ENCODE data around the gene CD2. TPM values are rescaled to one million over a fixed set of nuclear protein-coding genes. Genes with fewer than 3 reads are reported as not detected.

CD2 gene
- polyA plus RNA-seq, 1 donor = not detected

DNA sequence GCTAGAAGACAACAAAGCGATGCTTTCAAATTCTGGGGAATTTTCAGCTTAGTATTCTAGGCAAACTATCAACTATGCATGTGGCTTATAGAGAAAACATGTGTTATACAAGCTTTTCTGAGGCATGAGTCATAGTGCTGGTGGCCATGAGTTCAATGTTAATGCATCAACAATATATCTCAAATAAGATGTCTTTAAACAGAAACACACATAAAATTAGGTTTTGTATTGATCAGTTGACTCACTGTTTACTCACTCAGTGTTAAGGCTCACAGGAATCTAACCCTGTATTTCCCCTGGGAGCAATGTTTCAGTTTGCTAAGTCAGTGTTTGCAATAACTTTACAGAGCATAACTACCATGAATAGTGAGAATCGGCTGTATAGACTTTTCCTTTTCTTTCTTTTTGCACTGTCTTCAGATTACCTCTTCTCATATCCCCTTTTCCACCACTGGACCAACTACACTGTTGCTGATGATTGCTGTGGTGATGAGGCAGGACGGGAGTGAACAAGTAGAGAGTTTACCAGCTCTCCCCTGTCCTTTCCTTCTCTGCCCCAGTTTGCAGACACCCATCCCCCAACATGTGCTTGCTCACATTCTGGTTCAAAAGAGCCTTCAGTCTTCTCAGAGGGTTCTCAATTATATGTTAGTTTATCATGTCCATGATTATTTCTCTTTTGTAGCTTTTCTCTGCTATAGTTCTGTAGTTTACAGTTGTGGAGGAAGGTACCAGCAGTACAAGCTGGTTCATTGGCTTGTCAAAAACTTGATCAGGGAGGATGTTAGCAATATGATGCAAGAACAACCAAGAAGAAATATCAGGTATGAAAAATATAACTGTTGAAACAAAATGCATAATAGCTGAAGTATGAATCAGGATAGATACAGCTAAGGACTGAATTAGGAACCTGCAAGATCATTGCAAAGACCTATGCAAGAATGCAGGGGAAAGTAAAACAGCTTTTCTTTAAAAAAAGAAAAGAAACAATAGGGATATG lies 23.9 kb downstream of the CD2 start:
- peak; percentile 37 for DNase-seq

DNA sequence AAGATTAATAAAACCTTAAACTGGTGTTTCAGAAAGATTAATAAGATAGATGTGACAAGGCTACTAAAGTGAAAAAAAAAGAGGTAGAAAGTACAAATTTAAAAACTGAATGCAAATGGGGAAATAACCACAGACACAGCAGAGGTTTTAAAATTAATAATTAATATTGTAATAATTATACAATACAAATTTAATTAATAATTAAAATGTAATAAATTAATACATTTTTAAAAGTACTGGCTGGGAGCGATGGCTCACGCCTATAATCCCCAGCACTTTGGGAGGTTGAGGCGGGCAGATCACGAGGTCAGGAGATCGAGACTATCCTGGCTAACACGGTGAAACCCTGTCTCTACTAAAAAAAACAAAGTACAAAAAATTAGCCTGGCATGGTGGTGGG lies 26.8 kb downstream of the CD2 start:
- no peak for DNase-seq

DNA sequence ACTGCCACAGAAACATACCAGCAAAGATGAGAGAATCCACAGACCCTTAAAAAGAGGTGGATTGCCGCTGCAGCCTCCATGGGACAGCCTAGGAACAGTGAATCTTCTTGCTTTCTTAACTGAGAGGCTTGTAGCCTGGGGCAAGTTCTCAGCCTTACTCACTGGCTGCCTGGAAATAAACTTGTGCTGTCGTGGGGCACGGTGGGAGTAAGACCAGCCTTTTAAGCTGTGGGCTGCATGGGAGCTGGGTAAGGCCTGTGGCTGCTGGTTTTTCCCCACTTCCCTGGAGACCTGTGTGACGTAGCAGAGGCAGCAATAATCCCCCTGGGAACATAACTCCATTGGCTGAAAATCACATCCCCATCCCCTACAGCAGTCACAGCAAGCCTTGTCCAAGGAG lies 30.8 kb downstream of the CD2 start:
- no peak for DNase-seq

DNA sequence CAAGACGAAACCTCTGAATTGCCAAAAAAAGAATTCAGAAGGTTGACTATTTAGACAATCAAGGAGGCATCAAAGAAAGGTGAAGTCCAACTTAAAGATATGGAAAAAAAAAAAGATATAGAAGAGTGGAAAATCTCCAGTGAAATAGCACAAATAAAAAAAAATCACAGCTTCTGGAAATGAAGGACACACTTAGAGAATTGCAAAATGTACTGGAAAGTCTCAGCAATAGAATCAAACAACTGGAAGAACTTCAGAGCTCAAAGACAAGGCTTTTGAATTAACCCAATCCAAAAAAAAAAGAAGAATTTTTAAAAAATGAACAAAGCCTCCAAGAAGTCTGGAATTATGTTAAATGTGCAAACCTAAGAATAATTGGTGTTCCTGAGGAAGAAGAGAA lies 31.8 kb downstream of the CD2 start:
- DNase-seq = no peak

DNA sequence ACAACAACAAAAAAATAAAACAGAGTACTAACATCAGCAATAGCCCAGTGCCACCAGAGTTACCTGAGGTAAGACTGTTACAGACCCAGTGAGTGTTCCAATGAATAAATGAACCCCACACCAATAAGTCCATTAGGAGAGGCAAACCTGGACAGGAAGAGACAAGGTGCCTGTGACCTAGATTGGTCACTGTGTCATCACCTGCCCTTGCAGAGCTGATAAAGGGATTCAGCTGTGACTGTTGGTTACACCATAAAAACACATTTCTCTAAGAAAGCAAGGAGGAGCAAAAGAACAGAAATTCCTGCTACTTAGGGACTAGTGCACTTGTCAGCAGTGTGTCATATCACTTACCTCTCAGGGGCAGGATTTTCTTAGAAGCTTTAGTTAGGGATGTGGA lies 37.5 kb downstream of the CD2 start:
- no peak for DNase-seq

DNA sequence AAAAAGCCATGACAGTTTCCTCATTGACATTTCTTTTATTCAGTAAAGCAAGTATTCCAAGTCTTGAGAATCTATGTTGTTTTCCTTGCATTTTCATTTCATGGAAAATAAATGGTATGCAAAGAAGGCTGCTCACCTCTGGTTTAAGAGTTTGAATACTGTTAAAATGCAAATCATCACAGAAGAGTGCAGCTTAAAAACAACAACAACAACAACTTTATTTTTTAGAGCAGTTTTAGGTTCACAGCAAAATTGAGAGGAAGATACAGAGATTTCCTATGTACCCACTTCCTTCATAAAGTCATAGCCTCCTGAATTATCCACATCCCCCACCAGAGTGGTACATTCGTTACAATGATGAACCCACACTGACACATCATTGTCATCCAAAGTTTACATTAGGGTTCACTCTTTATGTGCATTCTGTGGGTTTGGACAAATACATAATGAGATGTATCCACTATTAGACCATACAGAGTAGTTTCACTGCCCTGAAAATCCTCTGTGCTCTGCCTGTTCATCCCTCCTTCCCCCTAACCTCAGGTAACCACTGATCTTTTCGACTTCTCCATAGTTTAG lies 39.2 kb downstream of the CD2 start:
- no peak for DNase-seq

DNA sequence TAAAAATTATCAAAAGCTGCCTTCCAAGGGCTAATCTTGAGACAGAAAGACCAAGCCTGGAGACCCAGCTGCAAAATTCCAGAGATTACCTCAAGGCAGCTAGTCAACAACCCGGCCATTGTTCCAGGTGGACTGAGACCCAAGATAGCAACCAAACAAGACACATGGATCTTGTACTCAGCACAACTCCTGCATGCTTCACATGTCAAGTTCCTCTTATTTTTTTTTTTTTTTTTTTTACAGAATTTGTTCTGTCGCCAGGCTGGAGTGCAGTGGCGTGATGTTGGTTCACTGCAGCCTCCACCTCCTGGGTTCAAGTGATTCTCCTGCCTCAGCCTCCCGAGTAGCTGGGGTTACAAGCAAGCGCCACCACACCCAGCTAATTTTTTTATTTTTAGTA lies 40.1 kb downstream of the CD2 start:
- DNase-seq = no peak

DNA sequence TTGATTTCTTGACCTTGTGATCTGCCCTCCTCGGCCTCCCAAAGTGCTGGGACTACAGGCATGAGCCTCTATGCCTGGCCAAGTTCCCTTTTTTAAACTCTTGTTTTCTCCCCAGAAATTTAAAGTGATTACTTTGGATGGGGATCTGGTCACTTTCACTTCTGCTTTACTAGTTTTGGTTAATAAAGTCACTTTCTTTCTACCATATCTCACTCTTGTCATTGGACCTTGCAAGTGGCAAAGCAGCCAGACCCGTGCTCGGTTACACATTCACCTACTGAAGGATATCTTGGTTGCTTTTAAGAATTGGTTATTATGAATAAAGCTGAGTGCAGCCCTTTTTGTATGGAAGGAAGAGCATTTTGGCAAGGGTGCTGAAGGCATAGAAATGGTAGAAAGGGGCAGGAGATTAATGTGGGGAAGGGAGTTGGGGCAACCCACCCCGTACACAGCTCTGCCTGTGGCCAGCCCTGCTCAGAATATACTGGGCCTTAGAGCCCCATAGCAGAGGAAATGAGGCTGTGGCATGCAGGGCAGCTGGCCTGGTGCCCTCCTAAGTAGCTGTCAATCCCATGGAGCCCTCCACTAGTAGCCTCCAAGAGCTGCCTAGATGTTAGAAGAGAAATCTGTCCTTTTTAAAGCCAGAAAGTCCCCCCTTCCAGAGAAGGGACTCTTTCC lies 40.7 kb downstream of the CD2 start:
- no peak for DNase-seq

DNA sequence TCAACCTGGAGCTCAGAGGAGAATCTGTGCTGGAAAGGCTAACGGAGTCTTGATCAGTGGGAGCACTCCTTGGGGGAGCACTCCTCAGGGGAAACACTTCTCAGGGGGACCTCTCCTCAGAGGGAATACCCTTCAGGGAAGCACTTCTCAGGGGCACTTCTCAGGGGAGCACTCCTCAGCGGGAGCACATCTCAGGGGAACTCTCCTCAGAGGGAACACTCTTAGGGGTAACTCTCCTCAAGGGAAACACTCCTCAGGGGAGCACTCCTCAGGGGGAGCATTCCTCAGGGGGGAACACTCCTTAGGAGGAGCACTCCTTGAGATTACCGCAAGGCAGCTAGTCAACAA lies 41.2 kb downstream of the CD2 start:
- no peak for DNase-seq

DNA sequence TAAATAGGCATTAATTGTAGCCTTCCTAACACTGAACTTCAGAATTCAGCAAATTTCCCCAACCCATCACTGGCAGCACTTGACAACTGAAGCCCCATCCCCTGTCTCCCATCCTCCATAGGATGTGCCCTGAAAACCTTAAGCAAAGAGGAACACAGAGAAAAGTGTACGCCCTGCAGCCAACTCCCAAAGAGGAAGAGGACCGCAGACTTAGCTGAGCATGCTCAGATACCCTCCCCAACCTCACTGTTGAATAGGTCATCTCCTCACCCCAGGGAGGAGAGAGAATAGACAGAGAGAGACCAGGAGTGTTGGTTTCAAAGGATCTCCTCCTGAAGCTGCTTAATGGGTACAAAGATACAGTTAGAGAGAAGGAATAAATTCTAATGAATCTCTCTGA lies 50.5 kb downstream of the CD2 start:
- DNase-seq = no peak

DNA sequence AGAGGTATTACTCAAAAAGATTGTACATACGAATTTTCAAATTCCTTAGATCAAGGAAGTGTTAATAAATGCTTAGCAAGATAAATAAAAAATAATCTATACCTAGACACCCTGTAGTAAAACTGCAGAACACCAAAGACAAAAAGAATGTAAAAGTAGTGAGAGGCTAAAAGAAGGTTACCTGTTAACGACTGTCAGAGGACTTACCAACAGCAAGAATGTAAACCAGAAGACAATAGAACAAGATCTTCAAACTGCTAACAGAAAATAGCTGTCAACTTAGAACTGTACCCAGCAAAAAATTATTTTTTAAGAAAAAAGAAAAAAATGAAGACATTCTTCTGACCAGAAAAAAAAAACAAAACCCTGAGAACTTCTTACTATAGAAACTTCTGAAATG lies 51.2 kb downstream of the CD2 start:
- no peak for DNase-seq

DNA sequence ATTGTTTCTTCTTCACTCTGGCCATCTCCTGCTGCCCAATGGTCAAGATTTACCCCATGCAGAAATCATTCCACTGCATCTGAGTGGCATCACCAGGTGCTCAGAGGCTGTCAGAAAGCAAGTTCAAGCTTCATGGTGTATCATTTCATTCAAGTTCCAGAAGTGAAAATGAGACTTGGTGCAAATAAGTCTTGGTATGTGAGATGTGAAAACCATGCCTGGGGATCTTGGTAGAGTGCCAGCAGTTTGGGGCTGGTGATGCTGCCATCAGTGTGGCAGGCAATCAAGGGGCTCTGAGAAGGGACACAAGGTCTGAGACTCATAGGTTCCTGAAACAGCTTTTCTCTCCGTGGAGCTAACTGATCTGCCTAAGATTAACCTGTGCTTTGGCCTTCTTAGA lies 52.0 kb downstream of the CD2 start:
- DNase-seq = no peak

DNA sequence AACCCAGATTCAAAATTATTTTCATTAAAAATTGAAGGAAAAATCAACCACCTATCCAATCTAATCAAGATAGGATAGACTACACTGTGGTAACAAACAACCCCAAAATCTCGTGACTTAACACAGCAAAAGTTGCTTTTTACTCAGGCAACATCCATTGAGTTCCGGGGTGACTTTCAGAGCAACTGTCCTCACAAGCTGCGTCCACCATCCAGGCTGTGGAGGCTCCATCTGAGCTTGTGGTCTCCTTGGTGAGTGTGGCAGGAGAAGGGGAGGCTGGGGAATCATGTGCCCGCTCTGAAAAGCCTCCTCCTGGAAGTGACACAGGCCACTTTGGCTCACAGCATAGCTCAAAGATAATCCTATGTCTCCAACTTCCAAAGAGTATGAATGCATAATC lies 52.4 kb downstream of the CD2 start:
- no peak for DNase-seq

DNA sequence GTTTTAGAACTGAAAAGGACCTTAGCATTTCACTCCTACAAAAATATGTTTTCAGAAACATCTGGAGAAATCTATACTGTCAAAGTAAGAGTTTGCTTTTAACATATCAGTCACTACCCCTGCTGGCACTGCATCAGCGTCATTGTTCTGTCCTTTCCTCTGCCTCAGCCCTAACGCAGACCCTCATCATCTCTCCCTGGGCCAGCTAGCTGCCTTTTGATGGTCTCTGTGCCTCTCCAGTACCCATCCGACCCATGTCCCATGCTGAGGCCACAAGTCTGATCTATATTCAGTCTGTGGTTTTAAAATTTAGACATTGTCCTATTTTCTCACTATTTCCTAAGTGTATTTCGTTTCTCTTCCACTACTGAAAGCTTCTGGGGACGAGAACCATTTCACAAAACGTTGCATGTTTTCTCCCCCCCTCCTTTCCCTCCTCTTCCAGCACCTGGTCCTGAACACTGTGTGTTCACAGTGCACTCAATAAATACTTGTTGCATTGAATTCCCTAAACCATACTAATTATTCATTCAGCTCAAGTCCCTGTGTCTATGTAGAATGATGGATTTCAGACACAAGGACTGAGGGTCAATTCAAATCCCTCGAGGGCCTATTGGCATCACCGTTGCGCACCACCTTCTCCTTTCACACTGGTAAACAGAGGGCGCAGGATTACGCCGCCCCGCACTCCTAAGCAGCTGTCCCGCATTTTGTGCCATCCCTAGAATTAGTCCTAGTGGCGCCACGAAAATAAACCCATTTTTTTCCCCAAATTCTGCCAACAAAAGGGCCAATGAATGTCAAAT lies 53.4 kb downstream of the CD2 start:
- DNase-seq = no peak

DNA sequence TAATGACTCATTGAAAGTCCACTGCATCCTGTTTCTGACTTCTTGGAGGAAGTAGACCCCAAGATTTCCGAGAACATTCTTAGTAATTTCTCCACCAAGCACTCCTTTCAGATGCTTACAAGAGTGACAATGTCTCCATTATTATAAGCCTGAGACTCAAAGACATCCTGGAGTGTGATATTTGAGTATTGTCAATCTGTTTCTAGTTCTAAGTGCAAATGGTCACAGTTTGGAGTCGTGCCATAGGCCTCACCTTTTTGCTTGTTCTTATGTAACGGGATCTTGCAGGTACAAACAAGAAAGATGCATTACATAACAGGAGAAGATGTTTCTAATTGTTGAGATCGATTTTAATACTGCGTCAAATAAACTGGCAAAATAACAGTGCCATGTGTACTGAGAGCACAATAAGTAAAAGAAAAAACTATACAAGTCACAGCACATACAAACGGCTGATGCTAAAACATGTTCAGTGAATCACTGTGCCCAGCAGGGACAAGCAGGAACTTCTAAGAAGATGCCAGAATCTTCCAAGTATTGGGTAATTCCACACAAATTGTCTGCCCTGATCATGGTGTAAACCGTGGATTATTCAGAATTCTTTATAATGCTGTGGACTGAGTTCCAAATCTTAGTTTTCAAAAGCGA lies 54.1 kb downstream of the CD2 start:
- no peak for DNase-seq

DNA sequence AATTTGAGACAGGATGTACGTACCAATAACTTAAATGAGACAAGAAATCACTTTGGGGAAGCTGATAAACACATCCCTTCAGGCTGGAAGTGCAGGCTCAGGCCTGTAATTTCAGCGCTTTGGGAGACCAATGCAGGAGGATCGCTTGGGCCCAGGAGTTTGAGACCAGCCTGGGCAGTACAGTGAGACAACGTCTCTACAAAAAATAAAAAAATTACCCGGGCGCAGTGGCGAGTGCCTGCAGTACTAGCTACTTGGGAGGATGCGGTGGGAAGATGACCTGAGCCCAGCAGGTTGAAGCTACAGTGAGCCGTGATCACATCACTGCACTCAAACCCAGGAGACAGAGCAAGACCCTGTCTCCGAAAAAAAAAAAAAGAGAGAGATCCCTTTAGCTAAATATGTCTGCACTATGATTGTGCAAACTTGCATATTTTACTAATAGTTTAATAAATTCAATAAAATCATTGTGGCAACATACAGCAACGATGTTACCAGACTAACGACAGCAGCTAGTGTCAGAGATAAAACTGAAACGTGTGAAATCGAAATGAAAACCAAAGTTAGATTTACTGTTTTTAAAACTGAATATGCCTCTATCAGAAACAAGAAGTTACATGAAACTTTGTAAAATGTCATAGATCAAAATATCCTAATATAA lies 54.7 kb downstream of the CD2 start:
- DNase-seq = no peak

DNA sequence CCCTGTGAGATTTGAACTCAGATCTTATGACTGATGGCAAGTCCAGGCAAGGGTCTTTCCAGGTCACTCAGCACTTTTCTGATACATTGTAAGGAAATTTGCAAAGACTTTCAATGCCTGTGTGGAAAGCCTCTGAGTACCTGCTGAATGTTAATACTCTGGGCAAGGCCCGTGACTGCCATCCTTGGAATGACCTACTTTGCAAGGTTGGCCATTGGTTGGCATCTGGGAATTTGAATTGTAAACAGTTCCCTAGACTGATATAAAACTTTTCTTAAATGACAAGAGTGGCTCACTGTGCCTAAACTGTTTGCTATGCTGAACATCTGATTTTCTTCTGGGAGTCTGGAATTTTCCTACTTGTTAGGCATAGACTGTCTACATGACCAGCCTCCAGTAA lies 57.1 kb downstream of the CD2 start:
- no peak for DNase-seq

DNA sequence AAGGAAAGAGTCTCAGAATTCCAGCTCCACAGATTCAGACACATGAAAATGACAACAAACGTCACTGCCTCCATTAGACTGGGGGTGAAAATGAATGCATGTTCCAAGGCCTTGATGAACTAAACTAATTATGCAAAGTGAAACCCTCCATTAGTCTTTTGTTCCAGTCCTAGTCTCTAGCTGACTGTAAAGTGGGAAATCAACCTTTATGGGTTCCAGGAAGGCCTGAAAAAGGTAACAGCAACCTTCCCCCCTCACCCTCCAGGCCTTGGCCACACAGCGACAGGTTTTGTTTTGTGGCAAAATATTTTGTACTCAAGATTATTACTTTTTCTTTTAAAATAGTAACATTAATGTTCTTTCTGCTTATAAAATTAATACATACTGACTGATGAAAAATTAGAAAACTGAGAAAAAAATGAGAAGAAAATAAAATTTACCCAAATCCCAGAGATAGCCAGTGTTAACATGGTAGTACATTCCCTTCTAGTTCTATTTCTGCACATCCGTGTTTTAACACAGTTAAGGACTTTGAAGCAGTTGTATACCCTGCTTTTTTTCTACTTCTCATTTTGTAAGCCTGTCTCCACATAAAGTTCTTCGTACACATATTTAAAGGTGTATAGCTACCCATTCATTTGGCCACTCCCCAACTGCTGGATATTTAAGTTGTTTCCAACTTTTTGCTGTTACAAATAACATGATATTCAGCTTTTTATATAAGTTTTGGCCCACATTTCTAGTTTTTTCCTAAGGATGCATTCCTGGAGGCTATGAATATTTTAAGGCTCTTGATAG lies 60.9 kb downstream of the CD2 start:
- no peak for DNase-seq

DNA sequence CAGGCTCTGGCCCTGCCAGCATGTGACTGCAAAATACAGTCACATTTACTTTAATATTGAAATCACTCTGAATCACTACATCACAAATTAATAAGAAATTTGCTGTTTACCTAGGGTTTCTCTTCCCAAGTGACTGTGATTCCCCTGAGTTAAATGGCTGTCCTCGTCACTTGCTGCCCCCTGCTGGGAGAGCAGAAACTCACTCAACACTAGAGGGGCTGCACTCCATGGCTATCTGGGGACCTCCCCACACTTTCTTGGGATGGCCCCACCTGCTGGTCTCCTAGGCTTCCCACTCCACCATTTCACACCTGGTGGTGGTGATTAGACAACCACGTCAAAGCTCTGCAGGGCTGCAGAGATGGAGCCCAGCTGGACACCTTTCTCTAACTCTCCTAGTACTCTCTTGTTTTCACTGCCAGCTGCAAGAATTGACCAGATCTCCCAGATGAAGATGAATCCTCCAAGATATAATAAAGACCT lies 63.4 kb downstream of the CD2 start:
- DNase-seq = no peak

Data from hindlimb muscle (tissue), 1 donor.